Transverse colon (tissue), 4 donors: Measurements from ENCODE around the gene VTI1B. TPM values are rescaled to one million over a fixed set of nuclear protein-coding genes. Genes with fewer than 3 reads are reported as not detected.
"Not testable (repeated sequence)": the region's sequence is repeated elsewhere in the genome, so short reads cannot be mapped to it uniquely, and the experiment has no call there.

Experiments
- DNase-seq: peaks from one replicate; pipeline ENCODE4 v3.0.0-alpha.2; 2019
- H3K27ac ChIP-seq, 4 donors: fragments of 200-600 bp; sonication (generic); 2 replicates each; pipeline ENCODE4 v1.5.1; 2016 to 2018; ENCODE audit warnings: inconsistent platforms in 4 of 4
- H3K27me3 ChIP-seq: fragments of 200-600 bp; sonication (generic); 2 replicates; pipeline ENCODE4 v1.5.1; 2017; ENCODE audit warnings: inconsistent platforms
- H3K36me3 ChIP-seq, 4 donors: fragments of 200-600 bp; sonication (generic); 2 replicates each; pipeline ENCODE4 v1.5.1; 2017 to 2019; ENCODE audit warnings: inconsistent platforms in 4 of 4
- H3K4me1 ChIP-seq, 4 donors: fragments of 200-600 bp; sonication (generic); 2 replicates each; pipeline ENCODE4 v1.5.1; 2017 to 2020; ENCODE audit warnings: inconsistent platforms in 4 of 4
- H3K4me3 ChIP-seq, 4 donors: fragments of 200-600 bp; sonication (generic); 1 replicate in 1 of 4; 2 replicates in 3 of 4; pipeline versions ENCODE4 v1.5.1 to v1.6.1; 2017 to 2019; ENCODE audit warnings: inconsistent platforms in 4 of 4
- H3K9me3 ChIP-seq, 2 donors: fragments of 200-600 bp; sonication (generic); 2 replicates each; pipeline ENCODE4 v1.5.1; 2017 to 2019; ENCODE audit warnings: inconsistent platforms in 2 of 2
- CTCF ChIP-seq, 5 experiments: fragments of 200-600 bp in 3 of 5; fragments of 450-650 bp in 2 of 5; sonication (generic) in 3 of 5; IDR thresholded peaks; 1 replicate in 2 of 5; 2 replicates in 3 of 5; pipeline ENCODE4 v1.5.1; 2016 to 2017; ENCODE audit warnings: antibody characterized with exemption in 5 of 5, inconsistent platforms in 3 of 5, mild to moderate bottlenecking in 2 of 5, moderate library complexity in 1 of 5
- EP300 ChIP-seq: sonication (generic); formaldehyde crosslinking; IDR thresholded peaks from one replicate; pipeline ENCODE4 v1.6.1; 2017; ENCODE audit warnings: antibody characterized with exemption, low read depth
- POLR2A ChIP-seq: fragments of 450-650 bp; IDR thresholded peaks from one replicate; pipeline ENCODE4 v1.6.1; 2016; ENCODE audit warnings: antibody characterized with exemption, mild to moderate bottlenecking, moderate library complexity
- POLR2AphosphoS5 ChIP-seq, 3 donors: sonication (generic); formaldehyde crosslinking; IDR thresholded peaks; one replicate each; pipeline ENCODE4 v1.6.1; 2016; ENCODE audit warnings: antibody characterized with exemption in 3 of 3
- WGBS, 2 donors: methylation state at CpG; one replicate each; pipeline ENCODE4 v1.1.5; 2018; ENCODE audit warnings: low coverage in 1 of 2; 5-methylcytosine and 5-hydroxymethylcytosine counted together
- in situ Hi-C, 4 donors: fragments of 200-750 bp; cut with MboI; loops; one replicate each; pipeline versions ENCODE4 v1.15.0 to v1.15.1; 2017; ENCODE audit warnings: low sequenced_read_pairs in 3 of 4, low pct_ligation_motif_present in 1 of 4, low pct_unique_long_range_greater_than_20kb in 1 of 4
- intact Hi-C: fragments of 100-400 bp; cut with DNase I; formaldehyde crosslinking; loops from one replicate; pipeline ENCODE4 v1.15.1; 2023; ENCODE audit warnings: low total_unique reads
- total RNA-seq, 4 donors: library from RNA; depleted of rRNA; stranded (reverse); fragments of >200 nt; gene quantifications; one replicate each; pipeline ENCODE4 v1.1.0, GENCODE V29; 2016

Gene VTI1B
- total RNA-seq, 4 donors from 2014 or later, result 59.5 to 74.8 (median 67.5) TPM

DNA sequence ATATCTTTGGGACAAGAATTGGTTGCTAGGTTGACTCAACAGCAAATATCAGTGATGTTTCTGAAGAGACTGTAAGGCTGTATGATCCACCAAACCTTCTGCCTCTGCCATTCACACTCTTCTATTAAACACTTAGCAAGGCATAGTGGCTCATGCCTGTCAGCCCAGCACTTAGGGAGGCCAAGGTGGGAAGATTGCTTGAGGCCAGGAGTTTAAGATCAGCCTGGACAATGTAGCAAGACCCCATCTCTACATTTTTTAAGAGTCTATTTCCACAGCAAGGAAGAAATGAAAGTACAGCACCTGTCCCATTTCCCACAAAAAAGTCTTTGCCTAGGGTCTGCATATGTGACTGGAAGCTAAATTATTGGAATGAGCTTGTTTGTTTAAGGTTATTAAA lies 46.9 kb downstream of the VTI1B start:
- no peak overlapping the region for H3K4me3 ChIP-seq
- no peak overlapping the region for H3K27ac ChIP-seq
- intact Hi-C loops, result no loop called here
- in situ Hi-C loops, result loop anchor here in 1 of 4 donors (10.0 kb wide), 1 partner anchor 47 kb away; the partner anchor contains the start of gene VTI1B
- peaks cover 0 to 9% (median 4%) of the 10 kb centered on the region in 4 donors for H3K4me1 ChIP-seq
- TF ChIP-seq POLR2A, result no peak
- TF ChIP-seq EP300, result no peak
- no peaks in the 10 kb centered on the region for H3K9me3 ChIP-seq
- H3K36me3 ChIP-seq, result no peaks in the 10 kb centered on the region
- DNase-seq, result no peak
- H3K27me3 ChIP-seq, result no peaks in the 10 kb centered on the region

DNA sequence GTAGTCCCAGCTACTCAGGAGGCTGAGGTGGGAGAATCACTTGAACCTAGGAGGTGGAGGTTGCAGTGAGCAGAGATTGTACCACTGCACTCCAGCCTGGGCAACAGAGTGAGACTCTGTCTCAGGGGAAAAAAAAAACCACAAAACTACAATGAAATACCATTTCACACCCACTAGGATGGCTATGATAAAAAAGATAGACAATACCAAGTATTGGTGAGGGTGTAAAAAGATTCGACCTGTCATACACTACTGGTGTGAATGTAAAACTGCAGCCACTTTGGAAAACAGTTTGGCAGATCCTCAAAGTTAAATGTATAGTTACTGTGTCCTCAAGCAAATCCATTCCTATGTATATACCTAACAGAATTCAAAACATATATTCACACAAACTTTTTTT lies 48.3 kb downstream of the VTI1B start:
- intact Hi-C loops, result not testable (repeated sequence)

GRCh38 chr14:67623114-67623513 lies 51.3 kb downstream of the VTI1B start:
- Histone ChIP-seq H3K36me3 (no peaks in the 10 kb centered on the region), H3K27ac (peak overlapping the region; percentile 56 to 78 (median 66))
- 31 to 38% methylated on average over 2 of the region's 2 CpGs for WGBS, 2 donors

More for the DNA sequence above, 48.3 kb downstream of the VTI1B start:
- H3K4me3 ChIP-seq, DNase-seq, H3K27ac ChIP-seq, H3K27me3 ChIP-seq, H3K36me3 ChIP-seq, H3K9me3 ChIP-seq: not testable (repeated sequence)
- WGBS, 2 donors, result 67 to 77% methylated on average over 1 of the region's 1 CpG
- in situ Hi-C loops, result loop anchor here in 1 of 4 donors (10.0 kb wide), 1 partner anchor 49 kb away; the partner anchor contains the start of gene VTI1B
- peaks cover 0 to 11% (median 4%) of the 10 kb centered on the region in 4 donors for H3K4me1 ChIP-seq

GRCh38 chr14:67622675-67623074 lies 51.8 kb downstream of the VTI1B start:
- intact Hi-C loops (no loop called here), in situ Hi-C loops (loop anchor here in 2 of 4 donors (10.0 to 25.0 kb wide), 2 partner anchors 52 to 90 kb away; partner anchors contain the start of genes RDH12 (in 1 of the 2) and VTI1B (in 1 of the 2))
- peaks cover 5 to 28% (median 18%) of the 10 kb centered on the region in 4 donors for H3K4me1 ChIP-seq
- no peak overlapping the region for H3K4me3 ChIP-seq
- no peak for DNase-seq
- no peaks in the 10 kb centered on the region for H3K27me3 ChIP-seq
- WGBS, 2 donors, result 58 to 68% methylated on average over 4 of the region's 4 CpGs
- peak overlapping the region; percentile 56 to 78 (median 66) for H3K27ac ChIP-seq
- H3K36me3 ChIP-seq, result no peaks in the 10 kb centered on the region
- TF ChIP-seq EP300 (no peak), POLR2AphosphoS5 (IDR thresholded peaks at IDR 0.05) (peak in 1 of 3 donors; percentile 31)
- no peaks in the 10 kb centered on the region for H3K9me3 ChIP-seq

More at GRCh38 chr14:67623114-67623513, 51.3 kb downstream of the VTI1B start:
- H3K4me1 ChIP-seq, result peaks cover 5 to 28% (median 18%) of the 10 kb centered on the region in 4 donors
- in situ Hi-C loops (loop anchor here in 2 of 4 donors (10.0 to 25.0 kb wide), 2 partner anchors 52 to 89 kb away; partner anchors contain the start of genes RDH12 (in 1 of the 2) and VTI1B (in 1 of the 2)), intact Hi-C loops (no loop called here)
- TF ChIP-seq EP300 (no peak), CTCF (IDR thresholded peaks at IDR 0.05) (no peak), POLR2AphosphoS5 (IDR thresholded peaks at IDR 0.05) (no peak), POLR2A (no peak)
- no peaks in the 10 kb centered on the region for H3K27me3 ChIP-seq
- no peaks in the 10 kb centered on the region for H3K9me3 ChIP-seq
- no peak for DNase-seq
- H3K4me3 ChIP-seq, result no peak overlapping the region

DNA sequence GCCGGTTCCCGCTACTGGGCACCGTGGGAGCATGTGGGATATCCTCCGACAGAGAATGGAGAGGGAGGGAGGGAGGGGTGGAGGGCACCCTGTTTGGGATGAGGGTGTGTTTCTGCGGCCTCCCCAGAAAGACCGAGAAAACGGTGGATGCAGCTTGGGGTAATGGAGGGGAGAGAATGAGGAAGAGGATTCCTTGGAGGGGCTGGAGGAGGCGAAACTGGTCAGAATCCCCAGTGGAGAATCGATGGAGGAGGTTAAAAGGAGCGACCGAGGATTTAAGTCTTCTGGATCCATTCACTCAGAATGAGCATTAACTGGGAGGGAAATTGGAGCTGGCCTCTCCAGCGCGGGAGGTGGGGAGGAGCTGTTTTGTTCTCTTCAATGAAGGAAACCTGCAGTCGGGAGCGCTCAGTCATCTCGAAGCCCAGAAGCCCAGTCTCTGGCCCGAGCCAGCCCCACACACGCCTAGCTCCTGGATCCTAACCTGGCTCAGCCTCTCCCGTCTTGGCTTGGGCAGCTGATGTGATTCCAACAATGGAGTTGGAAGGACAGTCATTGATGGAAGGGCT lies 54.1 kb downstream of the VTI1B start:
- H3K27ac ChIP-seq, result peak overlapping the region; percentile 65 to 85 (median 81)
- DNase-seq, result peak; percentile 26
- peaks cover 5 to 28% (median 18%) of the 10 kb centered on the region in 4 donors for H3K4me1 ChIP-seq
- intact Hi-C loops, result no loop called here
- no peaks in the 10 kb centered on the region for H3K36me3 ChIP-seq
- no peaks in the 10 kb centered on the region for H3K27me3 ChIP-seq
- 0 to 12% methylated on average over 3 to 19 of the region's 19 CpGs for WGBS, 2 donors
- H3K4me3 ChIP-seq, result peak overlapping the region; percentile 35 to 69 (median 51)
- in situ Hi-C loops, result loop anchor here in 2 of 4 donors (10.0 to 25.0 kb wide), 2 partner anchors 54 to 92 kb away; partner anchors contain the start of genes RDH12 (in 1 of the 2) and VTI1B (in 1 of the 2)
- TF ChIP-seq CTCF (IDR thresholded peaks at IDR 0.05), result no peak
- TF ChIP-seq EP300, result no peak
- TF ChIP-seq POLR2A, result no peak
- TF ChIP-seq POLR2AphosphoS5 (IDR thresholded peaks at IDR 0.05), result no peak
- no peaks in the 10 kb centered on the region for H3K9me3 ChIP-seq
